Measurements from ENCODE around the gene RALGAPA2. TPM values are rescaled to one million over a fixed set of nuclear protein-coding genes. Genes with fewer than 3 reads are reported as not detected.

RALGAPA2 gene
- total and polyA plus RNA-seq, 2 donors (not counting 3 experiments of a cell fraction or from before 2014, with no cell fraction given), result 10.0 to 46.8 TPM

DNA sequence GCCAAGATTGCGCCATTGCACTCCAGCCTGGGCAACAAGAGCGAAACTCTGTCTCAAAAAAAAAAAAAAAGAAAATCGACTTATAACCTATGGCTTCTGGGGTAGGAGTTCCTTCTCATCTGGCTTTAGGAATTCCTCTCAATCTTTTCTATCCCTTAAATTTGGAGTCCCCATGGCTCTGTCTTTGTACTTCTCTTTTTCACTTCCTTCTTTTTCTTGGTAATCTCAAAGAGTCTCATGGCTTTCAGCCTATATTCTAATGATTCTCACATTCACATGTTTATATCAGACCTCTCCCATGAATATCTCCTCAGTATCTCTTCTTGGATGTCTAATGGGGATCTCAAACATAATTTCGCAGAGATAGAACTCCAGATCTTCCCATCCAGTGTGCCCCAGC is 42.8 kb upstream of the RALGAPA2 start:
- H3K4me3 ChIP-seq (replicated peaks in 1 of 3; ENCODE audit: insufficient read depth in 1 of 3, low read depth in 1 of 3, low read length in 3 of 3), result no peak overlapping the region
- no peak overlapping the region for H3K27ac ChIP-seq (ENCODE audit: insufficient read depth, low read depth, low read length)
- H3K27me3 ChIP-seq (ENCODE audit: control insufficient read depth in 2 of 2, insufficient read depth in 2 of 2, low read length in 2 of 2), result no peaks in the 10 kb centered on the region
- H3K9me1 ChIP-seq (replicated peaks; ENCODE audit: control insufficient read depth, extremely low read depth, insufficient read depth, low read length), result no peaks in the 10 kb centered on the region
- no peaks in the 10 kb centered on the region for H4K20me1 ChIP-seq (replicated peaks; ENCODE audit: control insufficient read depth, extremely low read depth, insufficient read depth, low read length)
- ChIA-PET CTCF (no interaction called here), POLR2A (no interaction called here)
- H3K9me3 ChIP-seq (replicated peaks; ENCODE audit: control insufficient read depth, insufficient read depth, low read length), result no peaks in the 10 kb centered on the region
- H3K4me1 ChIP-seq (ENCODE audit: control insufficient read depth, extremely low read depth, insufficient read depth, low read length), result peaks cover 33% of the 10 kb centered on the region
- H3K4me2 ChIP-seq (ENCODE audit: insufficient read depth, low read length), result no peak overlapping the region
- TF ChIP-seq POLR2A (IDR thresholded peaks at IDR 0.05; ENCODE audit: low read depth, low read length) (no peak), JUN (IDR thresholded peaks at IDR 0.05; ENCODE audit: borderline replicate concordance, insufficient read depth, insufficient read length, low read depth) (no peak), MYC (IDR thresholded peaks at IDR 0.05; ENCODE audit: low read depth, low read length) (no peak), EZH2 (IDR thresholded peaks at IDR 0.05; ENCODE audit: borderline replicate concordance, low read depth, low read length, severe bottlenecking) (no peak), POLR2AphosphoS5 (IDR thresholded peaks at IDR 0.05; ENCODE audit: insufficient read depth, low read depth, low read length) (no peak), GATA2 (IDR thresholded peaks at IDR 0.05; ENCODE audit: insufficient read depth, insufficient read length, low read depth, low read length) (no peak), FOS (IDR thresholded peaks at IDR 0.05; ENCODE audit: borderline replicate concordance, insufficient read depth, low read length) (no peak)
- TF ChIP-seq, protein P1, sequence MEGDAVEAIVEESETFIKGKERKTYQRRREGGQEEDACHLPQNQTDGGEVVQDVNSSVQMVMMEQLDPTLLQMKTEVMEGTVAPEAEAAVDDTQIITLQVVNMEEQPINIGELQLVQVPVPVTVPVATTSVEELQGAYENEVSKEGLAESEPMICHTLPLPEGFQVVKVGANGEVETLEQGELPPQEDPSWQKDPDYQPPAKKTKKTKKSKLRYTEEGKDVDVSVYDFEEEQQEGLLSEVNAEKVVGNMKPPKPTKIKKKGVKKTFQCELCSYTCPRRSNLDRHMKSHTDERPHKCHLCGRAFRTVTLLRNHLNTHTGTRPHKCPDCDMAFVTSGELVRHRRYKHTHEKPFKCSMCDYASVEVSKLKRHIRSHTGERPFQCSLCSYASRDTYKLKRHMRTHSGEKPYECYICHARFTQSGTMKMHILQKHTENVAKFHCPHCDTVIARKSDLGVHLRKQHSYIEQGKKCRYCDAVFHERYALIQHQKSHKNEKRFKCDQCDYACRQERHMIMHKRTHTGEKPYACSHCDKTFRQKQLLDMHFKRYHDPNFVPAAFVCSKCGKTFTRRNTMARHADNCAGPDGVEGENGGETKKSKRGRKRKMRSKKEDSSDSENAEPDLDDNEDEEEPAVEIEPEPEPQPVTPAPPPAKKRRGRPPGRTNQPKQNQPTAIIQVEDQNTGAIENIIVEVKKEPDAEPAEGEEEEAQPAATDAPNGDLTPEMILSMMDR (IDR thresholded peaks at IDR 0.05; ENCODE audit: extremely low read depth in 1 of 2, insufficient read depth in 1 of 2, low read depth in 1 of 2, low read length in 2 of 2), result no peak
- TF ChIP-seq, protein P2, sequence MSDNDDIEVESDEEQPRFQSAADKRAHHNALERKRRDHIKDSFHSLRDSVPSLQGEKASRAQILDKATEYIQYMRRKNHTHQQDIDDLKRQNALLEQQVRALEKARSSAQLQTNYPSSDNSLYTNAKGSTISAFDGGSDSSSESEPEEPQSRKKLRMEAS (IDR thresholded peaks at IDR 0.05; ENCODE audit: insufficient read depth, insufficient read length), result no peak
- DNase-seq (ENCODE audit: low read depth, low spot score) (no peak), FAIRE-seq (no peak)
- no TSS peak for BruUV-seq (replicated peaks)
- H3K9ac ChIP-seq (replicated peaks; ENCODE audit: extremely low read depth, insufficient read depth, low read length), result no peak overlapping the region
- H3K79me2 ChIP-seq (ENCODE audit: control insufficient read depth, insufficient read depth, low read length), result no peaks in the 10 kb centered on the region
- no peaks in the 10 kb centered on the region for H3K36me3 ChIP-seq (ENCODE audit: control insufficient read depth in 2 of 2, extremely low read depth in 1 of 2, insufficient read depth in 2 of 2, low read length in 2 of 2)
- dilution Hi-C loops (cut with MboI; ENCODE audit: extremely low pct_ligation_motif_present, low sequenced_read_pairs) (no loop called here), intact Hi-C loops (cut with micrococcal nuclease) (no loop called here)
- H2AFZ ChIP-seq (ENCODE audit: low read depth, low read length), result no peak overlapping the region

Data from endothelial cell of umbilical vein (primary cell).